Fibroblast of skin of scalp (primary cell): ENCODE measurements around the gene LYRM4. TPM values are rescaled to one million over a fixed set of nuclear protein-coding genes. Genes with fewer than 3 reads are reported as not detected.

Experiments used
- DNase-seq: peaks from one replicate; pipeline ENCODE4 v3.0.0-alpha.2; 2013
- polyA plus RNA-seq, 2 experiments: library from polyadenylated mRNA; unstranded; fragments of 120-200 nt; gene quantifications; one replicate each; pipeline ENCODE4 v1.2.1, GENCODE V29; 2013; ENCODE audit not compliant: insufficient read length in 2 of 2

The LYRM4 gene
- polyA plus RNA-seq (2013, experiment 1 of 2; ENCODE audit: insufficient read length) = 30.5 TPM
- polyA plus RNA-seq (2013, experiment 2 of 2; ENCODE audit: insufficient read length) = 32.9 TPM

DNA sequence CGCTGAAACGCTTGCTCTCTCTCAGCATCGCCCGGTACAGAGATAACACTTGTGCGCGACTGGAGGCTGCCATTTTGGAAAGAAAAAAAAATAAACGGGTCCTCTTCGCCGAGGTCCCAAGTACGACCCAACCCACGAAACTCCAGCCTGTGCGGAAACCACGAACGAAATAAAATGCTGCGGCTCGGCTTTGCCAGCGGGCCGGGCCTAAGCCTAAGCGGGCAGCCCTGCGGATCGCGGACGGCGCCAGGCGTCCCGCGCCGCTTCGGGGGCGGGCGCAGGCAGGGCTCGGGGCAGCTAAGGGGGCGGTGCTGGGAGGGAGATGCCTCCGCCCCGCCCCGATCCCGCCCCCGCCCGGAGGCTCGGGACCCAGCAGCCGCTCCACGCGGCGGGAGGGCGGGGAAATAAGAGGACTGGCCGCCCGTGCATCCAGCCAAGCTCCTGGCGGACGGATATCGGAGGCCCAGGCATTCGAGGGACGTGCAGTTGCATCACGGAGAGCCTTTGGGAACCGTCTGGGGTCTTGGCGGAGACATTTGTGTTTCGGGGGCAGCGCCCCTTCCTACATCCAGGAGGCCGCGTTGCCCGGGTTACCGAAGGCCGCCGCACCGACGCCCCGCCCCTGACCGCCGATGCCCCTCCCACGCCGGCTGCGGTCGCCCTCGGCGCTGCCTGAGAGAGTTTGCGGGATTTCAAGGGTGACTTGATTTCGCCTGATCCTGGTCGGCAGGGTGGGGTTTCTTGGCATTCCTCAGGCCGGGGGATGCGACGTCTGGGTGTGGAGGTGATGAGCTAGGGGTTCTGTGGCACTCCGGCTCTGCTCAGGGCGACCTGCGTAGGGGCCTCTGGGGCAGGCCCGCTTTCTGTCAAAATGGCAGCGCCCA lies at the start of gene LYRM4, which contains the start of gene FARS2:
Gene LYRM4, minus strand, starts transcription at position 290 of the 884 bp plus-strand sequence. Its CDS starts 217 bp downstream, at position 73.
Gene FARS2, plus strand, starts transcription at position 853 of the 884 bp plus-strand sequence.
- DNase-seq = peak; percentile 90

DNA sequence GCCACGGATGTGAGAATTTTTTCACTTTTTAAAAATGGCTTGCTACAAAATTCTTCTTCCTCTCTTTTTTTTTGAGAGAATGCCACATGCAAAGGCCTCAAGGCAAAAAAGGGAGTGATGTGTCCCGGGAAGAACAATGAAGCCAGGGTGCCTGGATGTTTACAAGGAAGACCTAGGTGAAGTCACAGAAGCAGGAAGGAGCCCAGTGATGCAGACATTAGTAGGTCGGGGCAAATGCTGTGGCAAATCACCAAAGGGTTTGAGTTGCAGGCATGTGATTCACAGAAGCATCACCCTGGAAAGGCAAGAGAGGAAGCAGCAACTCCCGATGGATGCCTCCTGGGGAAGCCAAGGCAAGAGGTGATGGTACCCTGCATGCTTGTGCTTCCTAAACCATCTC lies 47.3 kb upstream of the LYRM4 start:
- DNase-seq = no peak

DNA sequence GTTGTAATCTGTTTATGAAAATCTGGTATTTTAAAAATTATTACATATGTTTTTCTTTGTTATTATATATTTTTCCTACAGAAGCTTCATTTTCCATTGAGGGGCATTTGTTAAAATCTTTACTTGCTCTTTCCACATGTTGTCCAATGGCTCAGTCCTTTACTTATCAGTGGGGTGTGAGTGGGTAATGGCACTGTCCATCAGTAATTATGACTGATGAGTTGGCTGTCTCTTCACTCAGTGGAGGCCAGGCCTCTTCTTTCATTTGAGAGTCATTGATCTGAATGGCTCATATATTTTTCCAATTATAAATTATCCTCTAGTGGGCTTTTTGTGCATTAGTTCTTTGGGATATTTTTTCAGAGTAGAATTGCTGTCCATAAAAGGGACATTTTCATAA lies 46.3 kb upstream of the LYRM4 start:
- DNase-seq = no peak

DNA sequence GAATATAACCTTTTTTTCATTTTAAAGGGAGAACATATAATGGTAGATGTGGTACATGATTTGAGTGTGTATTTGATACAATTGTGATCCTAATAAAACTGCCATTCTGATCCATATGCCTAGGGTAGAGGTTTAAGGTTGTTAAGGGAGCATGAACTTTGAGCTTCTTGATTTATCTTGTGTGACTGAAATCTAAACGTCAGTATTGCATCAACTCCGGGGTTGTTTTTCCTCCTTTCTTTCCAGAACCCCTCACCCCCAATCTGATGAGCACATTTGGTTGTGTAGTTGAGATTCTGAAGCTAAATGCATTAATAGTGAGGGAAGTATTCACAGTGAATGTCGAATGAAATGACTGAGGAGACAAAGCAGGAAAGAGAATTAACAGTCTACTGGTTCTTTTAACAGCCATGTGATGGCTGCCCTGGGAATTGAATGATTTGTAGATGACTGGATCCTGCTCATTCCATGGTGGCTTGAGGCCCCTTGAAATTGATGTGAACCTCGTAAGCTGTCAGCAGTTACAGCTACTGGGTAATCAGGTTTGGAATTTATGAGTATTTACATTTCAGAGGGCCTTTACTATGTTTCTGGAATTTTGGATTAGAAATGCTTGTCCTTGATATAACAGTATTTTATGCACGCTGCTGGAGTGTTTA lies 45.3 kb upstream of the LYRM4 start:
- DNase-seq = peak; percentile 75

DNA sequence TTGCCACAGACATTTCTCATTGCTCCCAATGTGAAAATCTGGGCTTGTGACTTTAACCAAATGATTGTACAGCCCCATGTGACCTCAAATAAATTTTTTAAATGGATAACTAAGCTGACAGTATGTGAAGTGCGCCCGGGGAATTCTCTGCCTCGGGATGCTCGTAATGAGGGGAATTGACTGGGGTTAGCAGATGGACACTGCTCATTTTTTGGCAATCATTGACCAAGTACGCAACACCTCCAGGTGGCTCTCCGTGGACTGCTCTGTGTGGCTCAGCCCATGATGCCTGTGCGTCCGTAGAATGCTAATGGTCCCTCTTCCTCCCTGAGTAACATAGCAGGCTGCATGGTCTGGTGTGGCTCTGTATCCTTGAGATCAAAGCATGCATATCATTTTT lies 42.9 kb upstream of the LYRM4 start:
- DNase-seq = no peak

DNA sequence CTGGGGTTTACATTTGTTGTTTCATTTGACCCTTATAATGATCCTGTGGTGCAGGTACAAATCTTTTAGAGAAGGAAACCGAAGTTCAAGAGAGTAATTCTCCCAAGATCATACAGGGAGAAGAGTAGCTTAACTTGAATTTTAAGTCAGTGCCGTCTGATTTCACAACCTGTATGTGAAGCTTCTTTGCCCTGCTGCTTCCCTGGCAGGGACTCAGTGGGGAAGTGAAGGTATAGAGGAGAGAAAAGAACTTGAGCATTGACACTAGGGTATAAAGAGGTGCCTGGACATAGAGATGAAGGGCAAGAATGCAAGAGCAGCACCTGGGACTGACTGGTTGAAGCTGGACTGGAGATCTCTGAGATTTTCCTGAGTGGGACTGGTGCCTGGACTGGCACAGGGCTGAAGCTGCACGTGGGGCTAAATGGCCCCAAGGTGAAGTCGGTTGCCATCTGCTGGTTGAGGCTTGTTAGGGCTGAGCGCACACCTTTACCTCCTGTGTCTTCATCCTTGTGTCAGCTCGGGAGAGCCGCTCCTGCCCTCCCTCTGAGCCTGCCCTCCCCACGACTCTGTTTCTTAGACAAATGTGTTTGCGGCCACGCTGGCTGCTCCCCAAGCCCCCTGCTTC lies 42.4 kb upstream of the LYRM4 start:
- no peak for DNase-seq

DNA sequence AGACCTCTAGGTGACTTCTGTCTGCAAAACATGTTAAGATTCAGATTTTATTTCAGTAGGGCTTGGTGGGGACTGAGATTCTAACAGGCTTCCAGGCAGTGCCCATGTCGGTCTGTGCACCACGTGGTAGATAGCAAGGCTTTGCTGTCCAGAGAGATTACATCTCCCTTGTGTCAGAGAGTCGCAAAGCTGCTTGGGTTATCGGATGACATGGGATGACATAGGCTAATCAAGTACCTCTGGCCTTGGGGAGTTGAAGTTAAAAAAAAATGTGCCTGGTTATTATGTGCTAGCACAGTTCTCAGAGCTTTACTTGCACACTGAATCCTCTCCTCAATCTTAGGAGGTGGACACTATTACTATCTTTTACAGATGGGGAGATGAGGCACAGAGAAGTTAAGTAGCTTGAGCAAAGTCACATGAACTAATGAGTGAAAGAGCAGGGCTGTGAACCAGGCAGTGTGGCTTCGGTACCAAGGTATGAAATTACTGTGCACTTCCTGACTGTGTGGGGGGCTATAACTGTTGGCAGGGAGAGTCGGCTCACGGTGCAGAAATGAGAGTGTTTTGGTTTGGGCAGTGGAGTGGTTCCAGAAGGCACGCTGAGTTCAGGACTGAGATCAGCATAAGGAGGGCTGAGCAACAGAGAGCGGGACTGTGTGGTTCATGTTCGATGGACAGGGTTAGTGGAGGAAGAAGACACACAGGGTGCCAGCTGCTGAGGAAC lies 41.6 kb upstream of the LYRM4 start:
- DNase-seq = no peak

DNA sequence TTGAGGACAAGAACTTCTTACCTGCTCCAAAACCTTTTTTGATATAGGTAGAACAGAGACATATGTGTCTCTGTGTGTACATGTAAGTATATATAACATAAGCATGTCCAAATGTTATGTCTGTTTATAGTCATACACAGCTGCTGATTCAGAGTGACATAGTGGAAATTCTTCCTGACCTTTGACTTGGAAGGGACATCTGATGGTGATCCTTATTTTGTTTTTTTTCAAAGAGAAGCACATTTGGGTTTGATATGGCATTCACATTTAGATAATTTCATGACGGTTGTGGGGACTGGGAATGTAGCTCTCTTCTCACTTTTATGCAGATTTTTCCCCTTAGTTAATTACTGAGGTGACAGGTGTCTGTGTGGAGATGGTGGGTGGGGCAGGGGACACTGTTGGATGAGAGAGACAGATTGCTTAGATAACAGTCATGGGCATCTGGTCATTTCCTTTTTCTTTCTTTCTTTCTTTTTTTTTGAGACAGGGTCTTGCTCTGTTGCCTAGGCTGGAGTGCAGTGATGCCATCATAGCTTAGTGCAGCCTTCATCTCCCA lies 39.5 kb upstream of the LYRM4 start:
- DNase-seq = no peak

DNA sequence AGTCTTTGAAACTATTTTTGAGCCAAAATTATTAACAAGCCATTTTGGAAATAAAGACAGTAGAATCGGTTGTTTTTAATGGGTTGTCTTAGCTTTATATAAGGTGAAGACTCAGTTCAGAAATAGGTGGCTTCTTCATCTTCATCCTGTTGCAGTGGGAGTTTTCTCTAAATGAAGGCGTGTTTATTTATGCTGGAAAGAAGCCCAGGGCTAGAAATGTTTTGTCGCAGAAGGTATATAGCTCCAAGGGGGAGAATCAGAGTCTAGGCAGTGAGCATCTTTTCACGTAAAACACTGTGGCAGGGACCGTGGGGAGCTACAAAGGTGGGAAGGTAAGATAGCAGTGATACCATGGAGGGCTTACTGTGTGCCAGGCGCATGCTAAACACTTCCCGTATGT lies 34.9 kb upstream of the LYRM4 start:
- no peak for DNase-seq

DNA sequence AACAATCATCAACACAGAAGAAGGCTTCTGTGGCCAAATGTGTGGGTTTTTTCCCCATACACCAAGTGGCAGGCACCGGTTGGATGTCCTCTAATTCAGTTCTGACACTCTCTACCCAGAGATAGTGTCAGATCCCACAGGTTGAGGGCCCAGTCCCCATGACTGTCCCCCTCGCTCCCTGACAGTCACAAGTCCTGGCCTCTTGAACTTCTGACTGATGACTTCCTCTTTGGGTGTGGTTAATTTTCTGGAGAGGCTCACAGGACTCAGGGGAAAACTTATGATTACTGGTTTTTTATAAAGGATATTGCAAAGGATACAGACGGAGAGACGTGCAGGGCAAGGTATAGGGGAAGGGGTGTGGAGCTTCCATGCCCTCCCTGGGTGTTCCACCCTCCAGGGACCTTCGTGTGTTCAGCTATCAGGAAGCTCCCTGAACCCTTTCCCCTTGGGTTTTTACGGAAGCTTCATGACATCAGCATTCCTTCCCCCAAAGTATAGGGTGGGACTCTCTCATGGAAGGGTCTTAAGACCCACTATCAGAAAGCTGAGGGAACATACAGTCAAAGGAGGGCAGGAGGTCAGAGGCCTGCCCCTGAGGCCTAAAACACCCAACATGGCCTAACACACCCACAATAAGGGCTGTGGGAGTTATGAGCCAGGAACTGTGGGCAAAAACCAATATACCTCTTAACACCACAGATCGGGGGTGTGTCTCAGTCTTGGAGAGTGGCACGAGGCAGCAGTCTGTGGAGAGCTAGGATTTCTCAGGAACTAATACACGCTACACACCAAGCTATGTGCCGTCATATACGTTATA lies 33.9 kb upstream of the LYRM4 start:
- no peak for DNase-seq

DNA sequence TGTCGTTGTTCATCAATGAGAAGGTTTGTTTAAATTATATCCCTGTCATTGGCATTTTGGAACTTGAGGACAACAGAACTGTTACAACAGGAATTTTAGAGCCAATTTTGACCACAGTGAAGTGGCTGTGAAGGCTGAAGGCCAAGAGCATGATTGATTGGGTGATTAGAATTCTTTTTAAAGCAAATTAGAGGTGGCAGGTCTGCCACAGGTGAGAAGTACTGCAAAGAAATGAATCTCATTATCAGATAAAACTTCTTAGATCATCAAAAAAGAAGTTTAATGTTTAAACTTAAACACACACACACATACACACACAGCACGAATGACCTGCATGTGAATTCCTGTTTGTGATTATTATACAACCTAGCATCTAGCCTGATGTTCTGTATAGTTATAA lies 32.9 kb upstream of the LYRM4 start:
- no peak for DNase-seq

DNA sequence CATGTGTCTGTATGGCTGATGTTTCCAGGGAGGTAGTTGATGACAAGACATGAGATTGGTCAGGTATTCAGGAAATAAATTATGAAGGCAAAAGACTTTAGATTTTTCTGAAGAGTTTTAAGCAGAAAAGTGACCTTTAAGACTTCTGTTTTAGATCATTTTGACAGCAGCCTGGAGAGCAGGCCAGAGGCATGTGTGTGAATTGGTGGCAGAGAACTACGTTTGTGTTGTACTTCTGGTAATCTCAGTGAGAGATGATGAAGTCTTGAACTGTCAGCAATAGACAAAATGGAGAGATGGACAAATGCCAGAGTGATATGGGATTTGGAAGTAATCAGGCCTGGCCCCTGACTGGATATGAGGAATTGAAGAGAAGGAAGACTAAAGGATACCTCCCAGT lies 31.4 kb upstream of the LYRM4 start:
- DNase-seq = no peak

DNA sequence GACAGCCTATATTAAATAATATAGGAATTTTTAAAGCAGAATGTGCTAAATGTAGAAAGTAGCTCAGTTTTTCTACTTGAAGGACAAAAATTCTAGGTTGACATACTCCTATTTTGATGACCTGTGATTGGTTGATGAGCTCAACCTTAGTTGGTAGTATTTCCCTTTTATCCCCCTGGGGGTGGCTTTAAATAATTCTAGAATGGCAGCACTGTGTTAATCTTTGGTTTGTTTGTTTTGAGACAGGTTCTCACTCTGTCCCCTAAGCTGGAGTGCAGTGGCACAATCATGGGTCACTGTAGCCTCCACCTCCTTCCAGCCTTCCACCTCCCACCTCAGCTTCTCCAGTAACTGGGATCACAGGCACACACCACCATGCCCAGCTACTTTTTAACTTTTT lies 29.8 kb upstream of the LYRM4 start:
- no peak for DNase-seq

DNA sequence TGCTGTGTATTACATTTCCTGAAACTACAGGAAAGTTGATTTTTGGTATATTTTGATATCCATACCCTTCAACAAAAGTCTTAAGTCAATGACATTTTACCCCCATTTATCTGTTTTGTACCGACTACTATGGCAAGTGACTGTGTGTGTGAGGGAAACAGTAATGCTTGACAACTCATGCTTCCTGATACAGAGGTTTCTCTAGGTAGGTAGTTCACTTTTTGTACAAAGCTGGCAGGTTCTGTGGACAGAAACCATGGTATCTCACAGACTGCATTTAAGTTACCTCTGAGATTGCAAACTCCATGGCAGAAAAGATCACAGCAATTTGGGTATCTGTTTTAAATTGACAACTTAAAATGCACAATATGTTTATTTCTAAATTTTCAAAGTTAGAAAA lies 29.3 kb upstream of the LYRM4 start:
- no peak for DNase-seq

DNA sequence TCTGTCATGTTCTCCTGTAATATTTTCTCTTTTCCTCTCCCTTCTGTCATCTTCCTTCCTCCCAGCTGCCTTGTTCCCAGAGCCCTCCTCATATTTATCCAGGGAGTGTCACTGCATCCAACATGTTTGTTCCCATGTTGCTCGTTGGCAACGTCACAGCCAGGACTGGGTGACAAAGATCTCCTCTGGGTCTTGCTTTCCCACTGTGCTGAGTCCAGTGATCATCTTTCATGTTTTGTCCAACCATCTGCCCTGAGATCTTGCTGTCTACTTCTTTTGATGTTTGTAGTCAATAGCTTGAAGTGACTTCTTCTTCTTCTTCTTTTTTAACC lies 27.2 kb upstream of the LYRM4 start:
- DNase-seq = no peak

DNA sequence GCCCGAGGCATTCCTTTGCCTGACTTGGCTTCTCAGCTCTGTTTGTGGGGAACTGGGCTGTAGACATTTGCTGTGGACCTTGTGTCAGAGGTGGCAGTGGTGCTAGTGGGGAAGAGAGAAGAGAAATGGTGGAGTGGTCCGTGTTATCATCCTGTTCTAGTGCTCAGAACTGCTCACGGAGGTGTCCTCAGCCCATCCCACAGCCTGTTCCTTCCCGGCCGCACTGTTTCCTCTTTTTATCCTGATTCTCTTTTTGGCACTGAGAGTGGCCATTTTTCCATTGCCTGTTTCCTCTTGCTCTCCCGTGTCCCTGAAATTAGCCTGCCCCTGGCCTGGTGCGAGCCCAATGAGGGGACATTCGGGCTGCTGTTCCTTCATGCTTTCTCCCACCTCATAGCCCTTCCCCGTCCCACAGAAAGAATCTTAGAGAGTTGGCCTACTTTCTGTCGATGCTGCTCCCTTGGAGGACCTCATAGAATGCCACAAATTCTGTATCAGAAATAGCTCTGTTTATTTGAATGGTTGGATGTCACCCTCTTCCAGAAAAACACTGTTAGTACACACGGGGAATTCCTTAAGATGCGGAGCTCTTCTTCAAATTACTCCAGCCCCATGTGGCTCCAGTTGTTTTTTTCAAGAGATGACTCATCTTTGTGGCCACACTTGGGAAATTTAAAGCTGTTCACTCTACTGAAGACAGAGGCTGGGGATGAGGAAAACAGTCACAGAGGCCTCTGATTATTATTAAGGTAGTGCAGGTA lies 26.6 kb upstream of the LYRM4 start:
- peak; percentile 76 for DNase-seq

DNA sequence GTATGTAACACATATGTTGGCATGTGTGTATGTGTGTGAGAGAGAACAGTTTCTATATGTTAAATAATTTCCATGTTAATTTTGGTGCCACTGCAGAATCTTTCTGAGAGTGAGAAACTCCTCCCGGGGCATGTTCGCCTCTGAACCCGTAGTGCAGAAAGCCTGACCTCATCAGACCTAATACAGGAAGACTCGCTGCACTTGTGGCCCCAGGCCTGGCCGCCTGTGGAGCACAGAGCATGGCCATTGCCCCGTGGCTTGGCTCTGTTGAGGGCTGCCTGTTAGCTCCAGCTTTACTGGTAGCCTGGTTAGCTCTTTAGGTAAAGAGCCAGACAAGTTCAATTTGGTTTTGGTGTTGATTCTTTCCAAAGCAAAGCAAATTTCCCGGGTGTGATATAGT lies 26.0 kb upstream of the LYRM4 start:
- DNase-seq = no peak

DNA sequence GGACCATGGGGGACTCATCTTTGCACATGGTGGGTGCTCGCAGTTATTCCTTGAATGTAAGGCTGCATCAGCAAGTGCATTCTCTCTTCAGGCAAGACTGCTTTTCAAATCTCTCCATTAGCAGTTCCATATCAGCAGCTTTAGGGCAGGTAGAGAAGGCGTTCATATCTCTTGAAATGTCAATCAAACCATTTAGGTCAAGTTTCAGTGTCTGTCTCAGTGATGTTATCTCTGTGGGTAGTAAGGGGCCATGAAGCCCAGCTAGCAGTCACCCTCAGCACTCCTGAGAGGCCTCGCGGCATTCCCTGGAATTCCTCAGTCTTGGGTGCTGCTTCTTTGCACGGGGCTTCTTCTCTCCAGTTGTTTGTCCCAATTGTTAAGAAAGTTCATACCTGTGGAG lies 24.8 kb upstream of the LYRM4 start:
- no peak for DNase-seq

DNA sequence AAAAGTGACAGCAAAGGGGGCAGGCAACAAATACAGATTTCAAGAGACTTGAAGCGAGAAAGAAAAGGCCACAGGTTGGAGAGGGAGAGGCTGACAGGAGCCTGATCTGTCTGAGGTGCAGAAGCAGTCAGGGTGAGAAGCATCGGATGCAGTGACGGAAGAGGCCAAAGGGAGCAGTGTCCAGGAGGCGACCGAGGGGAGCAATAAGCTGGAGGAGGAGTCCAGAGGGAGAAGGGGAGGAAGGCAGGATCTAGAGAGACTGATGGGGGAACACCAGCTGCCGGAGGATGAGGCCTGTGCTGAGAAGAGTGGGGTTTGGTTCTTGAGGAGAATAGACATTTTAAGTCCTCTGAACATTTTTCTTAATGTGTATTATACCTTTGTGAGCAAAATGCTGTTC lies 24.3 kb upstream of the LYRM4 start:
- DNase-seq = no peak

DNA sequence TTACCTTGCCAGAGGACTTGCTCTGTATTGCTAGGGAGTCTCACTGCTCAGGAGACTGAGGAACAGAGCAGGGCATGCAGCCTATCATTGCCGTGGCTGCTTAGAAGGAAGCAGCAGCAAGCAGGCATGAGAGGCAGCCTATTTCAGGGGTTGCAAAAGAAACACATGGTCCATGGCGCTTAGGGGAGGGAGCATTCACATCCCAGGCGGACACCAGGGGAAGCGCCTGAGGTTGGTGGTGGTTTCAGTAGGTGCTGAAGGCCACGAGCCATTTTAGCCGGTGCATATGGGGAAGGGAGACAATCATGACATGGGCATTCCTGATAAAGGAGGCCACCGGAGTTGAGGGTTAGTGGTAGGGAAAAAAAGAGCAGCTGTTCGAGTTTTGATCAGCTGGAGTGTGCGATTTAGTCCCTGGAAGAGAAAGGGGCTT lies 21.5 kb upstream of the LYRM4 start:
- no peak for DNase-seq

DNA sequence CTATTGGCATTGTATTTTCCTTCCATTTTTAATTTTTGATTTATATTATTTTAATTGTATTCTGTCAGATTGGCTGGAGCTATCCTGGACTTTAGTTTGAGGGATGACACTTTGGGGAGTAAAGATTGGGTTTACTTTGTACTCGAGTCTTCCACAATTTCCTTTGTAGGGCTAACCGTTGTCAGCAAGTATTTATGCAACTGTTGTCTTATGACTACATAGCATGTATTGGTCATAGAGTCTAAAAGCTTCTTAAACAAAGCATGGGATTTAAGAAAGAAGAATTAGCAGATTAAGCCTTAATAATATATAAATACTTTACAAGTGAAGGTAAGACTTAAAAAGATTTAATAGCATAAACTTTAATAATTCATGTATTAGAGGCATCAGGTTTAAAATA lies 20.2 kb upstream of the LYRM4 start:
- no peak for DNase-seq
